Gastroesophageal sphincter (tissue), 3 donors: ENCODE measurements around the gene FANCC.

Experiments
- POLR2A ChIP-seq, 2 donors: fragments of 450-650 bp; IDR thresholded peaks; one replicate each; pipeline ENCODE4 v1.6.1; 2017; ENCODE audit warnings: antibody characterized with exemption in 2 of 2, mild to moderate bottlenecking in 2 of 2, moderate library complexity in 1 of 2
- TF ChIP-seq, protein P1 (sequence below), 4 experiments: fragments of 200-600 bp in 2 of 4; fragments of 450-650 bp in 2 of 4; sonication (generic) in 1 of 4; IDR thresholded peaks; one replicate each; pipeline ENCODE4 v1.5.1; 2017 to 2019; ENCODE audit warnings: antibody characterized with exemption in 4 of 4, mild to moderate bottlenecking in 2 of 4, moderate library complexity in 2 of 4

DNA sequence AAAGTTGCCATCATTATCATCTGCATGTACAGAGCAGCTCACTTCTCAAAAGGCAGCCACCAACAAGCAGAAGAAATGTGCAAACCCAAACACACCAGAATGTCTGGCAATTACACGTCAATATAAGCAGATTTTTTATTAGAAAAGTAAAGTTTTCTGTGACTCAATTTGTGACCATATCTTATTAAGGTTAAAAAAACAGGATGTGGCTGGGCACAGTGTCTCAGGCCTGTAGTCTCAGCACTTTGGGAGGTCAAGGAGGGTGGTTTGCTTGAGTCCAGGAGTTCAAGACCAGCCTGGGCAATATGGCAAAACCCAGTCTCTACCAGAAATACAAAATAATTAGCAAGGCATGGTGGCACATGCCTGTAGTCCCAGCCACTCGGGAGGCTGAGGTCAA lies 176.7 kb downstream of the FANCC start:
- no peak for TF ChIP-seq POLR2A (IDR thresholded peaks at IDR 0.05)
- TF ChIP-seq, protein P1, sequence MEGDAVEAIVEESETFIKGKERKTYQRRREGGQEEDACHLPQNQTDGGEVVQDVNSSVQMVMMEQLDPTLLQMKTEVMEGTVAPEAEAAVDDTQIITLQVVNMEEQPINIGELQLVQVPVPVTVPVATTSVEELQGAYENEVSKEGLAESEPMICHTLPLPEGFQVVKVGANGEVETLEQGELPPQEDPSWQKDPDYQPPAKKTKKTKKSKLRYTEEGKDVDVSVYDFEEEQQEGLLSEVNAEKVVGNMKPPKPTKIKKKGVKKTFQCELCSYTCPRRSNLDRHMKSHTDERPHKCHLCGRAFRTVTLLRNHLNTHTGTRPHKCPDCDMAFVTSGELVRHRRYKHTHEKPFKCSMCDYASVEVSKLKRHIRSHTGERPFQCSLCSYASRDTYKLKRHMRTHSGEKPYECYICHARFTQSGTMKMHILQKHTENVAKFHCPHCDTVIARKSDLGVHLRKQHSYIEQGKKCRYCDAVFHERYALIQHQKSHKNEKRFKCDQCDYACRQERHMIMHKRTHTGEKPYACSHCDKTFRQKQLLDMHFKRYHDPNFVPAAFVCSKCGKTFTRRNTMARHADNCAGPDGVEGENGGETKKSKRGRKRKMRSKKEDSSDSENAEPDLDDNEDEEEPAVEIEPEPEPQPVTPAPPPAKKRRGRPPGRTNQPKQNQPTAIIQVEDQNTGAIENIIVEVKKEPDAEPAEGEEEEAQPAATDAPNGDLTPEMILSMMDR (IDR thresholded peaks at IDR 0.05): no peak
